ENCODE measurements around the gene GRM2.
"Not testable (repeated sequence)": the region's sequence is repeated elsewhere in the genome, so short reads cannot be mapped to it uniquely, and the experiment has no call there.

The GRM2 gene

GRCh38 chr3:51729042-51729633, 22.3 kb downstream of the GRM2 start:
- no peak for DNase-seq

GRCh38 chr3:51733859-51734571, 27.1 kb downstream of the GRM2 start:
- no peak for DNase-seq

GRCh38 chr3:51734572-51734907, 27.7 kb downstream of the GRM2 start:
- no peak for DNase-seq

- DNase-seq, result no peak
Measured at GRCh38 chr3:51735039-51735438, 28.2 kb downstream of the GRM2 start.

- no peak for DNase-seq
Measured at GRCh38 chr3:51735950-51736349, 29.1 kb downstream of the GRM2 start.

GRCh38 chr3:51739110-51739509, 32.2 kb downstream of the GRM2 start:
- no peak for DNase-seq

GRCh38 chr3:51742320-51742719, 35.5 kb downstream of the GRM2 start:
- DNase-seq, result not testable (repeated sequence)

GRCh38 chr3:51742978-51743377, 36.1 kb downstream of the GRM2 start:
- DNase-seq, result not testable (repeated sequence)

GRCh38 chr3:51747840-51748239, 41.0 kb downstream of the GRM2 start:
- DNase-seq, result no peak

- DNase-seq, result no peak
Measured at GRCh38 chr3:51748327-51748726, 41.5 kb downstream of the GRM2 start.

GRCh38 chr3:51750878-51751277, 44.0 kb downstream of the GRM2 start:
- DNase-seq, result no peak

- DNase-seq, result no peak
Measured at GRCh38 chr3:51751287-51751686, 44.4 kb downstream of the GRM2 start.

GRCh38 chr3:51753763-51754750, 47.2 kb downstream of the GRM2 start:
- DNase-seq, result not testable (repeated sequence)

- no peak for DNase-seq
Measured at GRCh38 chr3:51759203-51759602, 52.3 kb downstream of the GRM2 start.
